GM19463 (cell line): Measurements from ENCODE around the gene SYTL3.
"Not testable (repeated sequence)": the region's sequence is repeated elsewhere in the genome, so short reads cannot be mapped to it uniquely, and the experiment has no call there.

ENCODE experiments used
- ATAC-seq: cut with Tn5 transposase; IDR thresholded peaks from one replicate; pipeline ENCODE4 v1.9.1; 2021; ENCODE audit warnings: mild to moderate bottlenecking, moderate library complexity; ENCODE audit not compliant: unreplicated experiment

The SYTL3 gene

DNA sequence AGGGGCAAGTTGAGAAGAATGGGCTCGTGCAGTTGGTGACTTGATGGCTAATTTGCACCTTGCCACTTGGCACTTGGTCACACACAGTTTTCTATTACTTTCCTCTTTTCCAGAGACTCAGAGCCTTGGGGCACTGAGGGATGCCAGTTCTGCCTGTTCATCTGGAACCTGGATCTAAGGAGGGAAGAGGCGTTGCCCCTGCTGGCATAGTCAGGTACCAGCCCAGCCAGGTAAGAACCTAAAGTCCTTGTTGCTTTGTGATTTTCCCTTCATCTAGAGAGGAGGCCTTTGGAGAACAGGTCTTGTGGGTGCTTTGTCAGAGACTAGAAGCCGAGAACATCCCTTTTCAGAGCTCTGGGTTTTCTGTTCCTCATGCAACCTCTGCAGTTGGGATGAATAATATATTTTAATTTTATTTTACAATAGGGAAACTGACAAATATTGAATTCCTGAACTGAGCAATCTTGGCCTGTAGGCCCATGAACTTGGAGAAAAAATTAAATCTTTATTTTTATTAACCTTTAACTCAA, 11.4 kb downstream of the SYTL3 start:
- no peak for ATAC-seq

DNA sequence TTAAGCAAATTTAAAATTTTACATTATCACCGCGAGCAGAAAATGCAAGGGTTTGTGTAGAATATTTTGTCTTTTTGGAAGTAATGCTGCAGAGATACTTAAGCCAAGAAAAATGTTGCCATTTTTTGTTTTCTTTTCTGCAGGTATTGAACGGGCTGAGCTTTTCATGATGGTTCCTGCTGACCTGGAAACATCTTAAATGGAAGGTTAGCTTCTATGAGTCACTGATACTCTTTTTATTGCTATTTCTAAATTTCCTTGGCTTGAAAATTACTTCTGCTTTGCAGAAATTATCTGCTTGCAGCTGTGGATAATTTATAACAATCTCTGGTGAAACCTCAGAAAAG, 12.7 kb downstream of the SYTL3 start:
- ATAC-seq = no peak

DNA sequence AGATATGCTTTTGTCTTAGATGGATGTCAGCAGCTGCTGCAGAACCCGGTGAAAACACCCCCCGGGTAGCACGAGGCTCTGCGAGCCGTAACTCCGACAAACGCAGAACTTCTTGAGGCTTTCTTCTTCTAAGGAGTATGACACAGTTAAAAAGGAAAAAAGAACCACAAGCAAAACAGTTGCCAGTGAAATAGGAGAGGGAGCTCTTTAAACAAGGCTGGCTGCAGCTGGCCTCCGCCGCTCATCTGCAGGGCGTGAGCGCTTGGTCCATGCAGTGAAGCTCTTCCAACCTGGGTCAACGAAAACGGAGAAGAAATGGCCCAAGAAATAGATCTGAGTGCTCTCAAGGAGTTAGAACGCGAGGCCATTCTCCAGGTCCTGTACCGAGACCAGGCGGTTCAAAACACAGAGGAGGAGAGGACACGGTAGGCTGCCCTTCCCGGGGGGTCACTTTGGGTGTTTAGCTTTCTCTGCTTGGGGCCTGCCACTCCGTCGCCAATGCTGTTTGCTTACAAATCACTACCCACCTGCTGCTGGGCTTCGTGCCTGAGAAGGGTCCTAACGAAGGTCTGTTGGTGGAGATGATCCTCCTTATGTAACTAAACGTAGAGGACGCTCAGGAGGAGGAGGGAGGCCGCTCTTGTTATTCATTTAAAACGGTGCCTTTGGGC, 13.2 kb downstream of the SYTL3 start:
- ATAC-seq = no peak

DNA sequence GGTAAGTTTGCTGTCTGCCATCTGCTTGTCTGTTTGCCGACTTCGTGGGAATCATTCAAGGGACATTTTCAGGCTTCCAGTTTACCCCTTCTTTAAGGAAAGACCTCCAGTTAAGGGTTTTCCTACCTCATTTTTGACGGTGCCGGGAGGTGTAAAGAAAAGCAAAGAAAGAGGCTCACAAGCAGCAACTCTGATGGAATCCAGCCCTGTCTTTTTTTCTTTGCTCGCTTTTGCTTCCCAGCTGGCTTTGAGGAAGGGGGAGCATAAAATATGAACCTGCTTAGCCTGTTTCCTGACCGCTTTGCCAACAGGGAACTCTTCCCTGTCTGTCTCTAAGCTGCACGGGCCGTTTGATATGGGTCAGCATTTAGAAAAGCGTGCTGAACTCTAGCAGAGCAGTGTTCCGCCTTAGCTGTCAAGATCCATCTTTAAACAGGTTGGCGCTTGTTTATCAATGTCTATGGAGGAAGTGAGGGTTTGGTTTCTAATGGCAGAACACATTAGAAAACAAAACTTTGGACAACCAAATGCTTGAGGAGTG, 13.8 kb downstream of the SYTL3 start:
- ATAC-seq = no peak

DNA sequence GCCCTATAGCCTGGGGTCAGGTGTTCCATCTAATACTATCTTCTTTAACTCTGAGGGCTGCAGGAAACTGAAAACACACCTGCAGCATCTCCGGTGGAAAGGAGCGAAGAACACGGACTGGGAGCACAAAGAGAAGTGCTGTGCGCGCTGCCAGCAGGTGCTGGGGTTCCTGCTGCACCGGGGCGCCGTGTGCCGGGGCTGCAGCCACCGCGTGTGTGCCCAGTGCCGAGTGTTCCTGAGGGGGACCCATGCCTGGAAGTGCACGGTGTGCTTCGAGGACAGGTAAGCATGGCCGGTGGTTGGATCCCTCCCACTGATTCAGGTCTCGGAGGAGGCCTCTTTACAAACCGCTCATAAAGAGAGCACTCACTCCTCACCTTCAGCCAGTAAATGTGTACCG, 15.5 kb downstream of the SYTL3 start:
- ATAC-seq = no peak

DNA sequence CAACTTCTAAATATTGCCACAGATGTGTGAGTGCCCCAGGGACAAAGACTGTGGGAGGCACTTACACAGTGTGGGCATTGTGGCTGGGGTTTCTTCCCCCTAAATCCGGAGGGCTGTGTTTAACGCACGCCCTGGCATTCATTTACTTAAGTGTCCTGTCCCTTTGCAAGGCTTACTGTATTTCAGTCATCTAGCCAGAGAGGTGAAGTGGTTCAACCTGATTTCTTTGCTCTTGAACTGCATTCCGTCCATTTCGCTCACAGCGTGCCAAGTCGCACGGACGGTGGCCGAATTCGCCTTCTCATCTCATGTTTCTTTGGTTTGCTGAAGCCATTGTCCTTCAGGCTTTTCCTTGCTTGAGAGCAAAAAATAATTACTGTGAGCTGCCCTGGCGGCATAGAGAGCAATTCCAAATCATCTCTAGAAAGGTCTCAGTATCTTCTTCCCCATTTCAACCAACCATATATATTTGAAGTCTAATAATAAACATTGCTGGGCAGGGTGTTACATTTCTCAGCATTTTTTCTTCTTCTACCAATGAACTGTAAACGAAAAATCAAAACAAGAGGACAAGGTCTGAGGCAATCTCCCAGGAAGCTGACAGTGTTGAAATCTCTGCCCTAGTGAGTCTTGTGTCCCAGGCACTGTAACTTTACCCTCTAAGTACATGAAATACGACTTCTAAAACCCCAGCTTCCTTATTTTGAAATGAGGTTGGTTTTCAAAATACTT, 16.9 kb downstream of the SYTL3 start:
- no peak for ATAC-seq

DNA sequence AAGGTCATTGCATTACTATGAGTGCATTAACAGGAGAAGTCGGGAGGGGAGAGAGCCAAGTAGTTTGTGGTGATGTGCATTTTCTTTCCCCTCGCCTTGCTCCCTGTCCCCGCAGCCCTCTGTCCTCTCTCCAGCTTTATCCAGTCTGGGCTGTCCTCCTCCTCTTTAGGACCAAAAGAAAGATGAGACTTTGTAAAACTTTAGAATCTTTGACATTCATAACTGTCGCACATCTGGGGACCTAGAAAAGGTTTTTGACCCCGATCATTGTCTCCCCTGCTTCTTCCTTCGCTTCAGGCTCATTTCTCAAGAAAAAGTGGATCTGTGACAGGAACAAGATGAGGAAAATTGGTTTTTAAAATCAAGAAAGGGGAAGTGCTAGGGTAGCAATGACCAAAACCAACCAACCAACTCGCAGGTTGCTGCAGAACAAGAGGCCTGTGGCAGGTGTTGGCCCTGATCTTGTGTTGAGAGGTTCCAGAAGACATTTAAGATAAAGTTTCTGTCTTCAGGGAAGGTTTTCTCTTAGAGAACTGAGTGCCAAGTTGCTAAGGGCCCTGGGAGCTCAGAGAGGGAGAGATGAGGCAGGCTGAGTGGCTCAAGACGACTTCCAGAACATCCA, 17.6 kb downstream of the SYTL3 start:
- no peak for ATAC-seq

DNA sequence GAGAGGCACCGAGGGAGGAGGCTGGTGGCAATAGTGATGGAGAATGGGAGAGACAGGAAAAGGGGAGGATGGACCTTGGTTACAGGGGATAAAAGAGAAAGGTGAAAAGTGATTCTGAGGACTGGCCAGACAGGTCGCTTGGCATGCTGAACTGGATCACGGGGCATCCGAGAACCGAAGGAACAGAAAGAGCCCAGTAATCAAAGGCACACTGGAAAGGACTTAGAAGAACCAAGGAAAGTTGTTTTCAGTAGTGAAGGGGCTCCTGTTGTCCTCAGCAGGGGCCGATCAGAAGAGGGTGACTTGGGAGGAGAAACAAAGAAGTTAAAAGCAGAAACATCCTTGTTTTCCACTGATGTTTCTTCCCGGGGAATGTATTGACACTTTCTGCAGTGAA, 18.9 kb downstream of the SYTL3 start:
- no peak for ATAC-seq

DNA sequence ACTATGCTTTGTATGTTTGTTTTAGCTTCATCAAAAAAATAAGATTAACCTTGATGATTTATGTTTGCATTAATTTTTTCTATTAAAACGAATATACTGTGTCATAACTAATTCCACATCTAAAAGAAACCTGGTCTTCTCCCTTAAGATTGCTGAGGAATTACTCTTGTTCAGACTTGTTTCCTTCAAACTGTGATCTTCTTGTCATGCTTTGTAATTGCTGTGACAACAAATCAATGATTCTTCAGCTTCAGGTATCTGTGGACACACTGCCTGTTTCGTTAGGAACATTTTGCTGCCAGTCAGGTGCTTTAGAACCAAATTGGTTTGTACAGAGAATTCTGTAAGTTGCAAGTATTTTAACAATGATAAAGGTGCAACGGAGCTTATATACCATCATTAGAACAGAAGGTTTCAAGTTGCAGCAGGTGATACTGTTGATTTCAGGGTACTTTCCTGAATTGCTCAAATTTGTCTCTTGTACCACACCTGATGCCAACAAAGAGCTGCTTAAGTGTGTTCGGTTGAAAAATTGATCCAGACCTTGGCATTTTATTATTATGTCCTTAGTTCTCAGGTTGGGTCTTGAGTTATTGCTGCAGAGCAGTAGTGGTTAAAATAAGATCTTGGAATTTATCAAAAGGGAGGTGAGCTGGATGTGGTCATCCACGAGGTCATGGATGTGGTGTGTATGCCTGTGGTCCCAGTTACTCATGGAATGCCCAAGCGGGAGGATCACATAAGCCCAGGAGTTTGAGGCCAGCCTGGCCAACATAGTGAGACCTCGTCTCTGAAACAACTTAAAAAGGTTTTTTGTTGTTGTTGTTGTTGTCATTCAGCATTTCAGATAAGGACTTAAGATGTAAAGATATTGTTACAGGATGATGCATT, 19.5 kb downstream of the SYTL3 start:
- no peak for ATAC-seq

DNA sequence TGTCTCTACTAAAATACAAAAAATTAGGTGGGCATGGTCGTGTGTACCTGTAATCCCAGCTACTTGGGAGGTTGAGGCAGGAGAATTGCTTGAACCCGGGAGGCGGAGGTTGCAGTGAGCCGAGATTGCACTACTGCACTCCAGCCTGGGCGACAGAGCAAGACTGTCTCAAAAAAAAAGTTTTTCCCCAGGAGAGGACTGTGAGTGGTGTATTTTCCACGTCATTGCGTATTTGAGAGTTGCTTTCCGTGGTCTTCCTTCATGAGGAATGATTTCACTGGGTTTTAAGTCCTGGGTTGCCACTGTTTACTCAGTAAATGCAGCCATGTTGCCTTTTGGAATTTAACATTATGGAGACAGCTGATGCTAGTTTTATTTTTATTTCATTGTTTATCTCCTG, 22.3 kb downstream of the SYTL3 start:
- ATAC-seq = not testable (repeated sequence)

DNA sequence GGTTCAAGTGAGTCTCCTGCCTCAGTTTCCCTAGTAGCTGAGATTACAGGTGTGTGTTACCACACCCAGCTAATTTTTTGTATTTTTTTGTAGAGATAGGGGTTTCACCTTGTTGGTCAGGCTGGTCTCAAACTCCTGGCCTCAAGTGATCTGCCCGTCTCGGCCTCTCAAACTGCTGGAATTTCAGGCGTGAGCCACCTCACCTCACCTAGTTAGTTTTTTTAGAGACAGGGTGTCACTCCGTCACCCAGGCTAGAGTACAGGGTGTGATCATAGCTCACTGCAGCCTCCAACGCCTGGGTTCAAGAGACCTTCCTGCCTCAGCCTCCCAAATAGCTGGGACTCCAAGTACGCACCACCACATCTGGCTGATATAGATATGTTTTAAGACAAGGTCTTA, 22.9 kb downstream of the SYTL3 start:
- no peak for ATAC-seq

DNA sequence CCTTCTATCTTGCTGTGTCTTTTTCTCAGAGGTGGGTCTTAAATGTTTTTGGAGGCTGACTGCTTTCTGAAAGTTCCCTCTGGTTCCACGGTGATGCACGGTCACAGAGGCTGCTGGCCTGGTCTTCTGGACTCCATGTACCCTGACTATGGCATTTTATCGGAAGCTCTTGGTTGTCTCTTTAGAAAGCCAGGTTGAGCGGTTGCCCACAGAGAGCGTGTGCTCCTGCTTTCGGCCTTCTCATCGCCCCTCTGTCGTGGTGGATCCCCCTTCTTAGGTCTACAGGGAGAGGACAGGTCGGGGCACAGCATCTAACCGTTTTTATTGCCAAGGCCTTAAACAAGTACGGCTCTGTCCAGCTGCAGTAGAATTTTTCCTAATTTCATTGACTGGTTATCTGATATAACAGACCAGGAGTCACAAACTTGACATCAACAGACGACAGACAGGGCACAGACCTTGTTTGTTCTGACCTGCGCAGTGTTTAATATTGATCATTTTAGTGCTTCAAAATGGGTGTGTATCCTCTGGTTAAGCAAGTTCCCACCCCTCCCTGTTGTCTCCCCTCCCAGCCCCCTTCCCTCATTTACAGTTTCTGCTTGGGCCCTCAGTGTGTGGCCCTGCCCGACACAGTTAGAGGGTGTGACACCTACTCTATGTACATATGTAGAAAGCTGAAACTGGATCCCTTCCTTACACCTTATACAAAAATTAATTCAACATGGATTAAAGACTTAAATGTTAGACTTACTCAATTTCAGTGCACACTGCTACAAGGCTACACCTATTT, 24.7 kb downstream of the SYTL3 start:
- ATAC-seq = no peak

DNA sequence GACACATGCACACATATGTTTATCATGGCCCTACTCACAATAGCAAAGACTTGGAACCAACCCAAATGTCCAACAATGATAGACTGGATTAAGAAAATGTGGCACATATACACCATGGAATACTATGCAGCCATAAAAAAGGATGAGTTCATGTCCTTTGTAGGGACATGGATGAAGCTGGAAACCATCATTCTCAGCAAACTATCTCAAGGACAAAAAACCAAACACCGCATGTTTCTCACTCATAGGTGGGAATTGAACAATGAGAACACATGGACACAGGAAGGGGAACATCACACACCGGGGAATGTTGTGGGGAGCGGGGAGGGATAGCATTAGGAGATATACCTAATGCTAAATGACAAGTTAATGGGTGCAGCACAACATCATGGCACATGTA, 27.2 kb downstream of the SYTL3 start:
- ATAC-seq = not testable (repeated sequence)

DNA sequence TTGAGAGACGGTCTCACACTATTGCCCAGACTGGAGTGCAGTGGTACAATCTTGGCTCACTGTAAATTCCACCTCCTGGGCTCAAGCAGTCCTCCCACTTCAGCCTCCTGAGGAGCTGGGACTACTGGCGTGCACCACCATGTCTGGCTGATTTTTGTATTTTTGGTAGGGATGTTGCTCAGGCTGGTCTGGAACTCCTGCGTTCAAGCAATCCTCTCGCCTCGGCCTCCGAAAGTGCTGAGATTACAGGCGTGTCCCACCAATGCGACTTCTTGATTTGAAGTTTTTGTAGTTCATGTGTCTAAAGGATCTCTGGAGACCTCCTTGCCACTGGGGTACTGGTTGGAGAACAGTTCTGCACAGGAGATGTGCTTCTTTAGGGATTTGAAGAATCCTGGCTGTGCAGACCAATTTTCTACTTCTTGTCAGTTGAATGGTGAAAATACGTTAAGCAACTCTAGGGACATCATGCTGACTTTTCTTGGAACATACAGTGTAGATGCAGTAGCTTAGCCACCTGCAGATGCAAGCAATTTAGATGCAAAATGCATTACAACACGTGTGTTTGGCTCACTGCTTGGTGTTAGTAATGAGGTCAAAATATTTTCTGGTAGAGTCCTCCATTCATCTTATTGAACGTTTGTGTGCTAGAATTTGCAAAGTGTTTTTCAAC, 28.2 kb downstream of the SYTL3 start:
- no peak for ATAC-seq

DNA sequence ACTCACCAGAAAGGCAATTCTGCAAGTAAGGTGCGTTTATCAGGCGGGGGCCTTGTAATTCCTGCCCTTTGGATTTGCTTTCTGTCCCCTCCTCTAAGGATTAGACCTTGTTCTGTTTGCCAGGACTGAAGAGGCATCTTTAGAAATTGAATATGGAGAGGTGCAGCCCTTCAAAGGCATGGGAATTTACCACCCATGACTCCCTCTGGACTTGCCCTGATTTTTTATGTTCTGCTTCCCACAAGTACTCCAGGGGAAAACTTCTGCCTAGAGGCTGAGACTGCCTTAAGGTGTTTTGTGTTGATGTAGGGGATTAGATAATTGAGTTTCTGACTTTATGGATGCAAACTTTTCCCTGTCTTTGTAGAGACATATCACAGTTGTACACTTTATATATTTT, 30.2 kb downstream of the SYTL3 start:
- ATAC-seq = no peak

DNA sequence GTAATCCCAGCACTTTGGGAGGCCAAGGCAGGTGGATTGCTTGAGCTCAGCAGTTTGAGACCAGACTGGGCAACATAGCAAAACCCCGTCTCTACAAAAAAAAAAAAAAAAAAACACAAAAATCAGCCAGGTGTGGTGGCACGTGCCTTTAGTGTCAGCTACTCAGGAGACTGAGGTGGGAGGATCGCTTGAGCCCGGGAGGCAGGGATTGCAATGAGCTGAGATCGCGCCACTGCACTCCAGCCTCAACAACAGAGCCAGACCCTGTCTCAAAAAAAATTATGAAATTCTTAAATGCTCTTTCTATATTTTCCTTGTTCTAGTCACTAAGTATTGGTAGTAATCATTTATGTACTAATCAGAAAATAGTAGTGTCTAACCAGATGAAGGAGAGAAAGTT, 30.6 kb downstream of the SYTL3 start:
- no peak for ATAC-seq

DNA sequence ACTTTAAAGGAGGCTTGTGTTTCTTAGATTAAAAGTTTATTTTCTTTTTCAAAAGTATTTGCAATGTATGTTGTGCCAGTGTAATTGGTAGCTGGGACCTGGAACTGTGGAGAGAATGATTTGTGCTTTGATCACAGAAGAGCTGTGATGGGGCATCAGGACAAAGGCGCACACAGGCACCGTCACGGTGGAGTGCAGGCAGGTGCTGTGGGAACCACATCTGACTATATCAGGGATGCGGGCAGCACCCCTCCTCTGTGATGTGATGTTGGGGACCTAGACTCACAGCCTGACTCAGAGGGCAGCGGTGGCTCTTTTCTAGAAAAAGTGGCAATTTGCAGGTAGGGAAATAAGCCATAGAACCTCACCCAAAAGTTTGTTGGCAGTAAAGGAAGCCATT, 34.5 kb downstream of the SYTL3 start:
- ATAC-seq = no peak

DNA sequence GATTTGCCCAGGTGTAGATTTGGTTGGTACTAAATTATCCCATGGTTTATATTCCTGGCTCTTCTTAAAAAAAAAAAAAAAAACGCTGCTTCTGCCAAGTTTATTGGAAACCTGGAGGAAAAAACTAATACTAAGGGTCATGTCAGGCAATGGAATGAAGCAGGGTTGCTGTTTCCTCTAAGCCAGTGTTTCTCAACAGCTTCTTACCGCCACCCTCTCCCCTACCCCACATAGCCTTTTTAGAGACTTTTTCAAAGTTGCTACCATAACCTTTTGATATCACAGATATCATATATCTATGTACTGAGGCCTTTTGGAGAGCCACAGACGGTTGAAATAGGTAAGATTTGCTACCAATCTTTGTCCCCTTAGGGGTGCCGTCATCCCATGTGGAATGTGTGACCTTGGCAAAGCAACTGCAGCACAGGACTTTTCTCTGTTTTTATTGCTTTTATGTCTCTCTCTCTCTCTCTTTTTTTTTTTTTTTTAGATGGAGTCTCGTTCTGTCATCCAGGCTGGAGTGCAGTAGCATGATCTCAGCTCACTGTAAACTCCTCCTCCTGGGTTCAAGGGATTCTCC, 35.0 kb downstream of the SYTL3 start:
- ATAC-seq = no peak

DNA sequence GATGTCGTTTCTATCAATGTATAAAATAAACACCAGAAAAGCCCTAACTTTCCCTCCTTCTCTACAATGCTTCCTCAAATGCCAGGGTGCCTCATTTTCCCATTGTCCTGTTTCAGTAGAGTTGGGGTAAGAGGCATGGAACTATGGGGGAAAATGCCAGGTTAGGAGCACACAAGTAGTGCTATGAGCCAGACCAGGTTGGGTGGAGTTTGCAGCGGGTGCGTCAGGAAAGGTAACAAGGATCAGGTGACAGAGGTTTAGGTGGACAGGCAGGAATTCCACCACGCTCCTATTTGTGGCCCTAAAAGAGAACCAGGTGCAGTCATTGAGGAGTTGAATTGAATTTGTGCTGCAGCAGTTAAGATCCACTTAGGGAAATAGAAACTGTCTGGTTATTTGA, 36.5 kb downstream of the SYTL3 start:
- no peak for ATAC-seq
